Testis (tissue), 3 donors: ENCODE results near the gene BCORL1. TPM values are rescaled to one million over a fixed set of nuclear protein-coding genes. Genes with fewer than 3 reads are reported as not detected.

Experiments
- DNase-seq: peaks from one replicate; pipeline ENCODE4 v3.0.0-alpha.2; 2019
- H3K27ac ChIP-seq, 2 donors: fragments of 200-600 bp; sonication (generic); one replicate each; pipeline ENCODE4 v1.5.1; 2019
- H3K27me3 ChIP-seq: fragments of 200-600 bp; sonication (generic); one replicate; pipeline ENCODE4 v1.5.1; 2019
- H3K36me3 ChIP-seq: fragments of 200-600 bp; sonication (generic); one replicate; pipeline ENCODE4 v1.5.1; 2017; ENCODE audit warnings: low read depth; ENCODE audit errors: missing control alignments
- H3K4me1 ChIP-seq: fragments of 200-600 bp; sonication (generic); one replicate; pipeline ENCODE4 v1.5.1; 2019
- H3K4me3 ChIP-seq, 2 donors: fragments of 200-600 bp; sonication (generic); one replicate each; pipeline ENCODE4 v1.5.1; 2017 to 2019
- H3K9me3 ChIP-seq: fragments of 200-600 bp; sonication (generic); one replicate; pipeline ENCODE4 v1.5.1; 2017
- CTCF ChIP-seq, 3 experiments: fragments of 450-650 bp in 2 of 3; fragments of 200-600 bp in 1 of 3; sonication (generic) in 1 of 3; IDR thresholded peaks; one replicate each; pipeline ENCODE4 v1.5.1; 2016 to 2019; ENCODE audit warnings: antibody characterized with exemption in 3 of 3, mild to moderate bottlenecking in 2 of 3, moderate library complexity in 1 of 3
- POLR2A ChIP-seq: fragments of 450-650 bp; IDR thresholded peaks from one replicate; pipeline ENCODE4 v1.6.1; 2017; ENCODE audit warnings: antibody characterized with exemption, mild to moderate bottlenecking, moderate library complexity
- WGBS, 2 donors: methylation state at CpG; one replicate each; pipeline ENCODE4 v1.1.5; 2018; 5-methylcytosine and 5-hydroxymethylcytosine counted together
- intact Hi-C: fragments of 100-400 bp; cut with DNase I; formaldehyde crosslinking; loops from one replicate; pipeline ENCODE4 v1.15.1; 2023; ENCODE audit warnings: low total_unique reads
- polyA plus RNA-seq: library from polyadenylated mRNA; stranded (reverse); fragments of 350-450 nt; fragmentation: Illumina TruSeq; extraction: RNeasy Lipid Tissue Mini Kit (QIAGEN cat#74804); gene quantifications from one replicate; pipeline ENCODE4 v1.2.3, GENCODE V29; 2014; ENCODE audit warnings: low read depth, low replicate concordance; ENCODE audit not compliant: insufficient read depth
- total RNA-seq, 2 donors: library from RNA; depleted of rRNA; stranded (reverse); fragments of >200 nt; gene quantifications; one replicate each; pipeline ENCODE4 v1.2.3, GENCODE V29; 2016

The BCORL1 gene
- total and polyA plus RNA-seq, 3 donors from 2014 or later = 27.7 to 33.1 (median 32.3) TPM

DNA sequence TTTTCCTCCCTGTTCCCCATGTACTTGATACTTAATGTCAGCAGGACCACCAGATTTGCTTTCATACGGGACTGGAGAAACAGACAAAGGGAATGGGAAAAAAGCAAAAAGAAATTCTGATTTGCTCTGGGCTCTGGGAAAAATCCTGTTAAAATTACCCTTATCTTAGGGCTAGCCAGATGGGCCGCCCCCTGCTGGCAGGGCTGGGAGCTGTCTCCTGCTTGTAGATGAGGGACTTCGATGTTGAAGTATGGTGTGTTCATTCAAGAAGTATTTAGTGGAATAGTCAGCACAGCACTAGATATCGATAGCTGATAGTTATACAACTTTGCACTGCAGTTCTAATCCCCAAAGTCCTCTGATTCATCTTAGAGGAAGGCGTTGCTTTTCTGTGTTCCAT is 45.8 kb downstream of the BCORL1 start:
- intact Hi-C loops = no loop called here
- H3K36me3 ChIP-seq = no peaks in the 10 kb centered on the region

GRCh38 chrX:130030826-130031225 is 48.4 kb downstream of the BCORL1 start:
- WGBS, 2 donors = 60 to 78% methylated on average over 3 to 4 of the region's 4 CpGs
- no peak overlapping the region for H3K4me3 ChIP-seq
- no peaks in the 10 kb centered on the region for H3K4me1 ChIP-seq
- no peak for DNase-seq
- intact Hi-C loops = no loop called here
- no peak for TF ChIP-seq POLR2A
- no peak for TF ChIP-seq CTCF (IDR thresholded peaks at IDR 0.05)
- H3K9me3 ChIP-seq = no peaks in the 10 kb centered on the region
- no peak overlapping the region for H3K27ac ChIP-seq
- no peaks in the 10 kb centered on the region for H3K27me3 ChIP-seq
- no peaks in the 10 kb centered on the region for H3K36me3 ChIP-seq

More for the DNA sequence above, 45.8 kb downstream of the BCORL1 start:
- TF ChIP-seq CTCF (IDR thresholded peaks at IDR 0.05) (peak; percentile 16 to 32 (median 27)), POLR2A (no peak)
- H3K27ac ChIP-seq = no peak overlapping the region
- no peaks in the 10 kb centered on the region for H3K4me1 ChIP-seq
- no peaks in the 10 kb centered on the region for H3K27me3 ChIP-seq
- WGBS, 2 donors = 79 to 81% methylated on average over 5 of the region's 5 CpGs
- H3K9me3 ChIP-seq = no peaks in the 10 kb centered on the region
- peak; percentile 50 for DNase-seq
- H3K4me3 ChIP-seq = no peak overlapping the region

DNA sequence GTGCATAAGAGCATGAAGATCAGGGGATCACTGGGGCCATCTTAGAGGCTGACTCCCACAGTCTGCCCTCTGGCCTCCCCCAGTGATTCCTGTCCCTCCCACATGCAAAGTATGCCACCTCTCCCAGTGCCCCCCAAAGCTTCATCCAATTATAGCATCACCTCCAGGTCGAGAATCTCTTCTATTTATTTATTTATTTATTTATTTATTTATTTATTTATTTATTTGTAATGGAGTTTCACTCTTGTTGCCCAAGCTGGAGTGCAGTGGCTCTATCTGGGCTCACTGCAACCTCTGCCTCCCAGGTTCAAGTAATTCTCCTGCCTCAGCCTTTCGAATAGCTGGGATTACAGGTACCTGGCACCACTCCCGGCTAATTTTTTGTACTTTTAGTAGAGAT is 50.1 kb downstream of the BCORL1 start:
- Histone ChIP-seq H3K4me3 (no peak overlapping the region), H3K4me1 (no peaks in the 10 kb centered on the region), H3K27me3 (no peaks in the 10 kb centered on the region), H3K27ac (no peak overlapping the region), H3K36me3 (no peaks in the 10 kb centered on the region), H3K9me3 (no peaks in the 10 kb centered on the region)
- 91 to 96% methylated on average over 3 of the region's 3 CpGs for WGBS, 2 donors
- no peak for DNase-seq
- TF ChIP-seq POLR2A (no peak), CTCF (IDR thresholded peaks at IDR 0.05) (no peak)
- intact Hi-C loops = no loop called here

GRCh38 chrX:130034178-130034577 is 51.7 kb downstream of the BCORL1 start:
- no peak for TF ChIP-seq POLR2A
- TF ChIP-seq CTCF (IDR thresholded peaks at IDR 0.05) = no peak
- intact Hi-C loops = no loop called here
- H3K4me1 ChIP-seq = no peaks in the 10 kb centered on the region
- H3K4me3 ChIP-seq = no peak overlapping the region
- H3K9me3 ChIP-seq = no peaks in the 10 kb centered on the region
- WGBS, 2 donors = 72 to 77% methylated on average over 5 to 6 of the region's 7 CpGs
- H3K27ac ChIP-seq = no peak overlapping the region
- no peak for DNase-seq
- H3K27me3 ChIP-seq = no peaks in the 10 kb centered on the region
- no peaks in the 10 kb centered on the region for H3K36me3 ChIP-seq

DNA sequence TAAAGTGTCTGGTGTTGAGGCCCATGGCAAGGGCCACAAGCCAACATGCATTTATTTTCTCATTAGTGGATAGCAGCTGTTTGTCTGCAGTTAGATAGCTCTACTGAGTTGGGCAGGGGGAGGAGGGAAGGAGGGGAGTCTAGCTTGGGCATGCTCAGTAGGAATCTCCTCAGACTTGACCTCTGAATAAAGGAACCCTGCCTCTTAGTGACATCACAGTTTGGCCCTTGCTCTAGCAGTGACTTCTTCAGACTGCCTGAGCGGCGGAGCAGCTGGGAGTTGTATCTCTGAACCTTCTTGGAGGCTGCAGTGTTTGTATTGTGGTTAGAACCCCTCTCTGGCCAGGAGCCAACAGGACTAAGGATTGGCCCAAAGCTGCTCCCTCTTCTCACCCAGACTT is 57.4 kb downstream of the BCORL1 start:
- no peaks in the 10 kb centered on the region for H3K4me1 ChIP-seq
- H3K36me3 ChIP-seq = no peaks in the 10 kb centered on the region
- DNase-seq = no peak
- H3K27me3 ChIP-seq = no peaks in the 10 kb centered on the region
- WGBS, 2 donors = 88% methylated on average over 2 of the region's 2 CpGs; no CpG with 5 or more reads in 1 of the 2 donors
- no peak overlapping the region for H3K27ac ChIP-seq
- H3K9me3 ChIP-seq = no peaks in the 10 kb centered on the region
- intact Hi-C loops = no loop called here
- H3K4me3 ChIP-seq = no peak overlapping the region
- TF ChIP-seq POLR2A (no peak), CTCF (IDR thresholded peaks at IDR 0.05) (no peak)
